ENCODE data around the gene WDFY4. TPM values are rescaled to one million over a fixed set of nuclear protein-coding genes. Genes with fewer than 3 reads are reported as not detected.
A peak's percentile ranks its signal among the peaks of the same experiment; 100 is the strongest.
"Not testable (repeated sequence)": the region's sequence is repeated elsewhere in the genome, so short reads cannot be mapped to it uniquely, and the experiment has no call there.

Gene WDFY4
- total RNA-seq, 1 experiment from 2014 or later = 144 TPM

DNA sequence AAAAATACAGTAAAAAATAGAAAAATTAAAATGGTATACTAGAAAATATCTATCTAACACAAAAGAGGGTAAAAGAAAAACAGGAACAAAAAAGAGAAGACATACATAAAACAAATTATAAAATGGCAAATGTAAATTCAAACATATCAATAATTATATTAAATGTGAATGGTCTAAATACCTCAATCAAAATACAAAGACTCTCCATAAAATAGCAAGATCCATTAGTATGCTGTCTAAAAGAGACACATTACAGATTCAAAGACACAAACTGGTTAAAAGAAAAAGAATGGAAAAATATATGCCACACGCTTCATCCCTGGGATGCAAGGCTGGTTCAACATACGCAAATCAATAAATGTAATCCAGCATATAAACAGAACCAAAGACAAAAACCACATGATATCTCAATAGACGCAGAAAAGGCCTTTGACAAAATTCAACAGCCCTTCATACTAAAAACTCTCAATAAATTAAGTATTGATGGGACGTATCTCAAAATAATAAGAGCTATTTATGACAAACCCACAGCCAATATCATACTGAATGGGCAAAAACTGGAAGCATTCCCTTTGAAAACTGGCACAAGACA, 43.5 kb upstream of the WDFY4 start:
- not testable (repeated sequence) for DNase-seq; H2AFZ ChIP-seq (ENCODE audit: low read length); H3K27me3 ChIP-seq (ENCODE audit: low read length)

DNA sequence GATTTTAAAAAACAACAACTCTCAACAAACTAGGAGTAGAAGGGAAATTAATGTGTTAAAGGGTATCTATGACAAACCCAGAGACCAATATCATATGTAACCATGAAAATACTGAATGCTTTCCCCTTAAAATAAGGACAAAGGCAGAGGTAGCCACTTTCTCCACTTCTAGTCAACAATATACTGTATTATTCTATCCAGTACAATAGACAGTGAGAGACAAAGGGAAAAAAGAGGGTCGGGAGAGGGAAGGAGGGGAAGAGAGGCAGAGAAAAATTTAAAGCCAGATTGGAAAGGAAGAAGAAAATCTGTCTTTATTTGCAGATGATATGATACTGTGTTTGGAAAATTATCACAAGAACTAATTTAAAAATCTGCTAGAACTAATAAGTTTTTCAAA, 39.1 kb upstream of the WDFY4 start:
- Histone ChIP-seq H3K79me2 (ENCODE audit: low read length) (no peaks in the 10 kb centered on the region), H3K27ac (ENCODE audit: low read length) (no peak overlapping the region), H3K4me1 (ENCODE audit: low read length) (peaks cover 6% of the 10 kb centered on the region), H3K9me3 (ENCODE audit: low read length) (no peaks in the 10 kb centered on the region), H4K20me1 (ENCODE audit: insufficient read depth, low read depth, low read length) (no peaks in the 10 kb centered on the region), H2AFZ (ENCODE audit: low read length) (no peak overlapping the region), H3K4me2 (ENCODE audit: low read depth, low read length, poor library complexity, severe bottlenecking) (no peak overlapping the region), H3K4me3 (ENCODE audit: low read length) (no peak overlapping the region), H3K9ac (ENCODE audit: low read length) (no peak overlapping the region), H3K27me3 (ENCODE audit: low read length) (peaks cover 2% of the 10 kb centered on the region; the same call in 1 of the 2 replicates), H3K36me3 (ENCODE audit: insufficient read depth, low read length) (no peaks in the 10 kb centered on the region), H3K9me2 (replicated peaks; ENCODE audit: insufficient read depth, low read length) (no peaks in the 10 kb centered on the region)
- DNase-seq = no peak

More for the DNA sequence above, 43.5 kb upstream of the WDFY4 start:
- not testable (repeated sequence) for H3K9me3 ChIP-seq (ENCODE audit: low read length); H3K9me2 ChIP-seq (replicated peaks; ENCODE audit: insufficient read depth, low read length); H3K9ac ChIP-seq (ENCODE audit: low read length); H3K4me2 ChIP-seq (ENCODE audit: low read depth, low read length, poor library complexity, severe bottlenecking); H3K36me3 ChIP-seq (ENCODE audit: insufficient read depth, low read length); H4K20me1 ChIP-seq (ENCODE audit: insufficient read depth, low read depth, low read length); H3K27ac ChIP-seq (ENCODE audit: low read length); H3K79me2 ChIP-seq (ENCODE audit: low read length); H3K4me3 ChIP-seq (ENCODE audit: low read length)
- H3K4me1 ChIP-seq (ENCODE audit: low read length) = peaks cover 14% of the 10 kb centered on the region

DNA sequence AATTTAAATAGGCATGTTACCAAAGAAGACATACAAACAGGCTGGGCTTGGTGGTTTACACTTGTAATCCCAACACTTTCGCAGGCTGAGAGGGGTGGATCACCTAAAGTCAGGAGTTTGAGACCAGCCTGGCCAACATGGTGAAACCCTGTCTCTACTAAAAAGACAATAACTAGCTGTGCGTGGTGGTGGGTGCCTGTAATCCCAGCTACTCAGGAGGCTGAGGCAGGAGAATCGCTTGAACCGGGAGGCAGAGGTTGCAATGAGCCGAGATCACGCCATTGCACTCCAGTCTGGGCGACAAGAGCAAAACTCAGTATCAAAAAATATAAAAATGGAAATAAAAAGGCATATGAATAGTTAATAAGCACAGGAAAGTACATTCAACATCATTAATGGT, 37.6 kb upstream of the WDFY4 start:
- DNase-seq; H3K27me3 ChIP-seq (ENCODE audit: low read length); H3K79me2 ChIP-seq (ENCODE audit: low read length); H4K20me1 ChIP-seq (ENCODE audit: insufficient read depth, low read depth, low read length); H3K4me3 ChIP-seq (ENCODE audit: low read length); H2AFZ ChIP-seq (ENCODE audit: low read length); H3K4me1 ChIP-seq (ENCODE audit: low read length); H3K9me3 ChIP-seq (ENCODE audit: low read length); H3K4me2 ChIP-seq (ENCODE audit: low read depth, low read length, poor library complexity, severe bottlenecking); H3K9ac ChIP-seq (ENCODE audit: low read length); H3K27ac ChIP-seq (ENCODE audit: low read length); H3K36me3 ChIP-seq (ENCODE audit: insufficient read depth, low read length); H3K9me2 ChIP-seq (replicated peaks; ENCODE audit: insufficient read depth, low read length): not testable (repeated sequence)

DNA sequence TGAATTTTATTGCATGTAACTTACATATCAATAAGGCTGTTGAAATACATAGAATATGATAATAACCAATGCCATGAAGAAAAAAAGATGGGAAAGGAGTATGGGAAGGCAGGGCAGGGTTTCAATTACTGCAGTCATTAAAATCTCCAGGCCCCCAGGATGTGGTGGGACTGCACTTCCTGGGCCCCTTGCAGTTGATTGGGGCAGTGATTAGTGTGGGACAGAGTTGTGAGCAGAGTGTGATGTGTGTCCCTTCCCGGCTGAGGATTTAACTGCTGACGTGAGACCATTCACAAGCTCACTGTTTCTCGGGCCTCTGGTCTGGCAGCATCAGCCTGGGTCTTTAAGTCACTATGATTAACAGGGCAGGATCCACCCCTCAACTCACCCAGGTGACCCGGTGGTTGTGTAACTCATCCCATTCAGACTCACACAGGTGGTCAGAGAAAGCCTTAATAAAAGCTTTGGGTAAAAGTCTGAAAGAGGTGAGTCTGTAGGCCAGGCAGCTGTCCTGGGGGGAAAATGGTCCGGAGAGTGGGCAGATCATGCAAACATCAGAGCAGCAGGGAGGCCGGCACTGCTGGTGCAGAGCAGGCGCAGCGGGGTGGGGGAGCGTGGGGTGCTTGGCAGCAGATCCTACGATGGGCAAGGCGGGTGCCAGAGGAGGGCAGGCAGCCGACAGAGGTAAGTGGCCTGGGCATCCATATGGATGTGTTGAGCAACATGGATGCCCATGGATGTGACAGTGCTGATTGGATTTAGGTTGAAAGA, 36.3 kb upstream of the WDFY4 start:
- Histone ChIP-seq H3K9ac (ENCODE audit: low read length) (no peak overlapping the region), H3K27ac (ENCODE audit: low read length) (no peak overlapping the region), H3K9me3 (ENCODE audit: low read length) (no peaks in the 10 kb centered on the region), H3K79me2 (ENCODE audit: low read length) (no peaks in the 10 kb centered on the region), H3K4me2 (ENCODE audit: low read depth, low read length, poor library complexity, severe bottlenecking) (no peak overlapping the region), H4K20me1 (ENCODE audit: insufficient read depth, low read depth, low read length) (no peaks in the 10 kb centered on the region), H3K9me2 (replicated peaks; ENCODE audit: insufficient read depth, low read length) (no peaks in the 10 kb centered on the region), H2AFZ (ENCODE audit: low read length) (no peak overlapping the region), H3K4me1 (ENCODE audit: low read length) (peaks cover 6% of the 10 kb centered on the region), H3K27me3 (ENCODE audit: low read length) (peaks cover 2% of the 10 kb centered on the region; the same call in 1 of the 2 replicates), H3K4me3 (ENCODE audit: low read length) (no peak overlapping the region), H3K36me3 (ENCODE audit: insufficient read depth, low read length) (no peaks in the 10 kb centered on the region)
- no peak for DNase-seq

DNA sequence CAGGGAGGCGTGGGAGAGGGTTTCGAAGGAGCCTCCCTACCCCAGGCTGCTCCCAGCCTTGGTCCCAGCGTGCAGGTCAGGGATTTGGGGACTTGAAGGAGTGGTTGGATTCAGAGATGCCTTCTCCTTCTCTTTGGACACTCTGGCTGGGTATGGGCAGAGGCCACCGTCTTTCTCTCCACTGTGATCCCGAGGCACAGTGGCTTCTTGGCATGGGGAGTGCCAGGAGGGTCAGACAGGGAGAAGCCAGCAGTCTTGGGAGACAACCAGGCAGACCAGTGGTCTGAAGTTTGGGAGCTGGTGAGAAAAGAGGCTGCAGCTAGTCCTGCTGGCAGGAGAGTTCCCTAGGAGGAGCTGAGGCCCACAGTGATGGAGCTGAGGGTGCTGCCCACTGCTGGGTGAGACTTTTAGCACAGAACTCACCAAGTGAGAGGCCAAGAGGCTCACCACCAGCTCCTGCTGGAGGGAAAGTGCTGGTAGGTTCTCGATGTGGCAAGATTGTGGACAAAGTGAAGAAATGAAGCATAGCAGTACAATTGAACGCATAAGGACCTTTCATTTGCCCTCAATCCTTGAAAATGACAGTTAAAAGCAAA, 35.2 kb upstream of the WDFY4 start:
- Histone ChIP-seq H3K4me1 (ENCODE audit: low read length) (peaks cover 6% of the 10 kb centered on the region), H4K20me1 (ENCODE audit: insufficient read depth, low read depth, low read length) (no peaks in the 10 kb centered on the region), H3K4me3 (ENCODE audit: low read length) (no peak overlapping the region), H3K9ac (ENCODE audit: low read length) (no peak overlapping the region), H3K4me2 (ENCODE audit: low read depth, low read length, poor library complexity, severe bottlenecking) (no peak overlapping the region), H3K9me3 (ENCODE audit: low read length) (no peaks in the 10 kb centered on the region), H3K79me2 (ENCODE audit: low read length) (no peaks in the 10 kb centered on the region), H3K36me3 (ENCODE audit: insufficient read depth, low read length) (no peaks in the 10 kb centered on the region), H3K9me2 (replicated peaks; ENCODE audit: insufficient read depth, low read length) (no peaks in the 10 kb centered on the region), H3K27ac (ENCODE audit: low read length) (no peak overlapping the region), H3K27me3 (ENCODE audit: low read length) (peaks cover 2% of the 10 kb centered on the region; the same call in 1 of the 2 replicates), H2AFZ (ENCODE audit: low read length) (no peak overlapping the region)
- peak; percentile 65 for DNase-seq

DNA sequence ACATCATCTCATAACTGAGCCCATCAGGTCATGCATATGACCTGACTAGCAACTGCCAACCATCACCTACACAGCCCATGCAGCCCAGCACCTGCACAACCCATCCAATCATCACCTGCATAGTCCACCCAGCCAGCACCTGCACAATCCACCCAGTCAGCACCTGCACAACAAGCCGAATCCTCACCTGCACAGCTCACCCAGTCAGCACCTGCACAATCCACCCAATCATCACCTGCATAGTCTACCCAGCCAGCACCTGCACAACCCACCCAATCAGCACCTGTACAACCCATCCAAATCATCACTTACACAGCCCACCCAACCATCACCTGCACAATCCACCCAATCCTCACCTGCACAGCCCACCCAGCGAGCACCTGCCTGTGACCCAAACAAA, 33.4 kb upstream of the WDFY4 start:
- H3K79me2 ChIP-seq (ENCODE audit: low read length) = no peaks in the 10 kb centered on the region
- H3K9ac ChIP-seq (ENCODE audit: low read length) = no peak overlapping the region

DNA sequence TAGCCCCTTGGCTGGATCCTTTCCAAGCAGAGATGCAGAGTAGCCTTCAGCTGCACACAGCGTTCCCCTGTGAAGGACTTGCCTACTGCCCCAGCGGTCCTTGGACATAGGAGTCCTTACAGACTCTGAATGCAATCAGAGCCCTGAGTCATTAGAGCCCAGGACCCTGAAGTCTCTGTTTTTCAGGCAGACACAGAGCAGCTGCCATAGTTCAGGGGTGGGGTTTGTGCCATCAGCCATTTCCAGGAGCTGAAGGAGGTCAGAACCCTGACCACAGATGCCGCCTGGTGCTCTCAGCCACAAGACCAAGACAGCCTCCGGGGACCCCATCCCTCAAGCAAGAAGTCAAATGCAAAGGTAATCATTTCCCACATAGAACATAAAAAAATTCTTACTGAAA, 32.8 kb upstream of the WDFY4 start:
- Histone ChIP-seq H3K4me3 (ENCODE audit: low read length) (no peak overlapping the region), H3K4me2 (ENCODE audit: low read depth, low read length, poor library complexity, severe bottlenecking) (no peak overlapping the region)

More for the DNA sequence above, 33.4 kb upstream of the WDFY4 start:
- H3K9me2 ChIP-seq (replicated peaks; ENCODE audit: insufficient read depth, low read length) = no peaks in the 10 kb centered on the region
- no peak overlapping the region for H2AFZ ChIP-seq (ENCODE audit: low read length)
- H4K20me1 ChIP-seq (ENCODE audit: insufficient read depth, low read depth, low read length) = no peaks in the 10 kb centered on the region
- no peak overlapping the region for H3K4me3 ChIP-seq (ENCODE audit: low read length)
- H3K27ac ChIP-seq (ENCODE audit: low read length) = no peak overlapping the region
- no peaks in the 10 kb centered on the region for H3K27me3 ChIP-seq (ENCODE audit: low read length)
- DNase-seq = no peak
- peaks cover 12% of the 10 kb centered on the region for H3K4me1 ChIP-seq (ENCODE audit: low read length)
- H3K9me3 ChIP-seq (ENCODE audit: low read length) = no peaks in the 10 kb centered on the region
- no peaks in the 10 kb centered on the region for H3K36me3 ChIP-seq (ENCODE audit: insufficient read depth, low read length)
- no peak overlapping the region for H3K4me2 ChIP-seq (ENCODE audit: low read depth, low read length, poor library complexity, severe bottlenecking)

DNA sequence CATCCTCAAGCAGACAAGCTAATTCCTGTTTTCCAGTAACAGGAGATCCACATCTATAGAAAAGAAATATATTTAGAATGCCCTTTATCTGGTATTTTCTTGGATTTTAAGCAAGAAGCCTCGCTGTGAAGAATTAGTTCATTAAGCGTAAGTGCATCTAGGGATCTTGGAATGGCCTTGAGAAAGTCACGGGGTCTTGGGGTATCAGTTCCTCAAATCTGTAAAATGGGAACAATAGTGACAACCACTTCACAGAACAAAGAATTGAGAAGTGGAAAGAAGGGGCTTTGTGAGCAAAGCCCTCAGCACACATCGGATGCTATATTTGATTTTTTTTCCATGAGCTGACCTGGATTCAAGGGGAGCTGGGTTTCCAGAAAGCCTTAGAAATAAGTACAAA, 32.3 kb upstream of the WDFY4 start:
- DNase-seq = no peak
- no peak overlapping the region for H3K9ac ChIP-seq (ENCODE audit: low read length)
- no peaks in the 10 kb centered on the region for H3K27me3 ChIP-seq (ENCODE audit: low read length)
- H2AFZ ChIP-seq (ENCODE audit: low read length) = no peak overlapping the region
- H3K9me3 ChIP-seq (ENCODE audit: low read length) = no peaks in the 10 kb centered on the region
- H3K9me2 ChIP-seq (replicated peaks; ENCODE audit: insufficient read depth, low read length) = no peaks in the 10 kb centered on the region
- H3K4me1 ChIP-seq (ENCODE audit: low read length) = peaks cover 23% of the 10 kb centered on the region
- no peaks in the 10 kb centered on the region for H3K79me2 ChIP-seq (ENCODE audit: low read length)
- no peaks in the 10 kb centered on the region for H3K36me3 ChIP-seq (ENCODE audit: insufficient read depth, low read length)
- H4K20me1 ChIP-seq (ENCODE audit: insufficient read depth, low read depth, low read length) = no peaks in the 10 kb centered on the region
- H3K4me2 ChIP-seq (ENCODE audit: low read depth, low read length, poor library complexity, severe bottlenecking) = no peak overlapping the region
- H3K27ac ChIP-seq (ENCODE audit: low read length) = no peak overlapping the region
- H3K4me3 ChIP-seq (ENCODE audit: low read length) = no peak overlapping the region

More for the DNA sequence above, 32.8 kb upstream of the WDFY4 start:
- H3K36me3 ChIP-seq (ENCODE audit: insufficient read depth, low read length) = no peaks in the 10 kb centered on the region
- H2AFZ ChIP-seq (ENCODE audit: low read length) = no peak overlapping the region
- H4K20me1 ChIP-seq (ENCODE audit: insufficient read depth, low read depth, low read length) = no peaks in the 10 kb centered on the region
- no peaks in the 10 kb centered on the region for H3K9me2 ChIP-seq (replicated peaks; ENCODE audit: insufficient read depth, low read length)
- H3K4me1 ChIP-seq (ENCODE audit: low read length) = peaks cover 18% of the 10 kb centered on the region
- no peak for DNase-seq
- no peak overlapping the region for H3K27ac ChIP-seq (ENCODE audit: low read length)
- no peaks in the 10 kb centered on the region for H3K79me2 ChIP-seq (ENCODE audit: low read length)
- H3K9me3 ChIP-seq (ENCODE audit: low read length) = no peaks in the 10 kb centered on the region
- H3K27me3 ChIP-seq (ENCODE audit: low read length) = no peaks in the 10 kb centered on the region
- no peak overlapping the region for H3K9ac ChIP-seq (ENCODE audit: low read length)
